Stimulated activated memory B cell treated with anti-CD40 and anti-IgM and Interleukin-4, amounts not matched to agents 10 μg/mL and 1 μg/mL and 100 μg/mL, for 72 hours (primary cell): ENCODE results near the gene PLXNB3.

Source experiments
- ATAC-seq: fragments of 150-1000 bp; cut with Tn5 transposase; 2 replicates; pipeline ENCODE4 v1.10.0; 2021
- H3K27ac Mint-ChIP-seq: one replicate; pipeline ENCODE4 v1.8.0; 2022; ENCODE audit warnings: mild to moderate bottlenecking, mixed read lengths
- H3K27me3 Mint-ChIP-seq: one replicate; pipeline ENCODE4 v1.8.0; 2022; ENCODE audit warnings: mixed read lengths
- H3K36me3 Mint-ChIP-seq: one replicate; pipeline ENCODE4 v1.8.0; 2022; ENCODE audit warnings: mixed read lengths
- H3K4me1 Mint-ChIP-seq: one replicate; pipeline ENCODE4 v1.8.0; 2022; ENCODE audit warnings: mixed read lengths
- H3K4me3 Mint-ChIP-seq: one replicate; pipeline ENCODE4 v1.8.0; 2022; ENCODE audit warnings: mild to moderate bottlenecking, moderate library complexity, mixed read lengths
- H3K9me3 Mint-ChIP-seq: one replicate; pipeline ENCODE4 v1.8.0; 2022; ENCODE audit warnings: mixed read lengths

PLXNB3 gene

GRCh38 chrX:153773218-153773611, 9.2 kb downstream of the PLXNB3 start:
- peaks cover 7% of the 10 kb centered on the region for H3K27me3 Mint-ChIP-seq
- H3K4me3 Mint-ChIP-seq, result no peak overlapping the region
- H3K36me3 Mint-ChIP-seq, result no peaks in the 10 kb centered on the region
- H3K27ac Mint-ChIP-seq, result no peak overlapping the region
- H3K4me1 Mint-ChIP-seq, result peaks cover 2% of the 10 kb centered on the region
- ATAC-seq, result no peak
- H3K9me3 Mint-ChIP-seq, result no peaks in the 10 kb centered on the region

- Mint-ChIP-seq H3K4me1 (no peaks in the 10 kb centered on the region), H3K27ac (no peak overlapping the region), H3K4me3 (no peak overlapping the region), H3K9me3 (no peaks in the 10 kb centered on the region), H3K27me3 (peaks cover 7% of the 10 kb centered on the region), H3K36me3 (no peaks in the 10 kb centered on the region)
- no peak for ATAC-seq
Measured at GRCh38 chrX:153773741-153774575, 9.9 kb downstream of the PLXNB3 start.

GRCh38 chrX:153774576-153775292, 10.7 kb downstream of the PLXNB3 start:
- no peaks in the 10 kb centered on the region for H3K36me3 Mint-ChIP-seq
- no peak for ATAC-seq
- H3K9me3 Mint-ChIP-seq, result no peaks in the 10 kb centered on the region
- peaks cover 12% of the 10 kb centered on the region for H3K27me3 Mint-ChIP-seq
- H3K27ac Mint-ChIP-seq, result no peak overlapping the region
- H3K4me1 Mint-ChIP-seq, result peaks cover 1% of the 10 kb centered on the region
- no peak overlapping the region for H3K4me3 Mint-ChIP-seq

GRCh38 chrX:153775293-153776119, 11.5 kb downstream of the PLXNB3 start:
- no peak overlapping the region for H3K27ac Mint-ChIP-seq
- no peak for ATAC-seq
- no peaks in the 10 kb centered on the region for H3K36me3 Mint-ChIP-seq
- no peak overlapping the region for H3K4me3 Mint-ChIP-seq
- H3K27me3 Mint-ChIP-seq, result peaks cover 13% of the 10 kb centered on the region
- H3K9me3 Mint-ChIP-seq, result no peaks in the 10 kb centered on the region
- H3K4me1 Mint-ChIP-seq, result peaks cover 9% of the 10 kb centered on the region

- no peak overlapping the region for H3K4me3 Mint-ChIP-seq
- H3K27me3 Mint-ChIP-seq, result peaks cover 15% of the 10 kb centered on the region
- no peak overlapping the region for H3K27ac Mint-ChIP-seq
- no peaks in the 10 kb centered on the region for H3K9me3 Mint-ChIP-seq
- peaks cover 9% of the 10 kb centered on the region for H3K4me1 Mint-ChIP-seq
- H3K36me3 Mint-ChIP-seq, result no peaks in the 10 kb centered on the region
- ATAC-seq, result no peak
Measured at GRCh38 chrX:153776120-153776599, 12.1 kb downstream of the PLXNB3 start.

- H3K27me3 Mint-ChIP-seq, result peaks cover 15% of the 10 kb centered on the region
- no peak overlapping the region for H3K4me3 Mint-ChIP-seq
- no peaks in the 10 kb centered on the region for H3K36me3 Mint-ChIP-seq
- ATAC-seq, result no peak
- no peaks in the 10 kb centered on the region for H3K9me3 Mint-ChIP-seq
- H3K4me1 Mint-ChIP-seq, result peaks cover 9% of the 10 kb centered on the region
- H3K27ac Mint-ChIP-seq, result no peak overlapping the region
Measured at GRCh38 chrX:153776611-153777045, 12.6 kb downstream of the PLXNB3 start.

GRCh38 chrX:153777261-153778090, 13.4 kb downstream of the PLXNB3 start:
- ATAC-seq, result no peak
- H3K27ac Mint-ChIP-seq, result no peak overlapping the region
- H3K4me1 Mint-ChIP-seq, result peaks cover 9% of the 10 kb centered on the region
- no peaks in the 10 kb centered on the region for H3K9me3 Mint-ChIP-seq
- H3K36me3 Mint-ChIP-seq, result no peaks in the 10 kb centered on the region
- no peak overlapping the region for H3K4me3 Mint-ChIP-seq
- peaks cover 15% of the 10 kb centered on the region for H3K27me3 Mint-ChIP-seq

GRCh38 chrX:153778181-153778580, 14.1 kb downstream of the PLXNB3 start:
- H3K36me3 Mint-ChIP-seq, result peaks cover 2% of the 10 kb centered on the region
- H3K27me3 Mint-ChIP-seq, result peaks cover 15% of the 10 kb centered on the region
- H3K27ac Mint-ChIP-seq, result no peak overlapping the region
- ATAC-seq, result no peak
- no peaks in the 10 kb centered on the region for H3K9me3 Mint-ChIP-seq
- H3K4me3 Mint-ChIP-seq, result no peak overlapping the region
- peaks cover 9% of the 10 kb centered on the region for H3K4me1 Mint-ChIP-seq

GRCh38 chrX:153778684-153779101, 14.6 kb downstream of the PLXNB3 start:
- peaks cover 15% of the 10 kb centered on the region for H3K27me3 Mint-ChIP-seq

GRCh38 chrX:153779891-153780677, 16.0 kb downstream of the PLXNB3 start:
- H3K27ac Mint-ChIP-seq, result peak overlapping the region; percentile 42
- no peaks in the 10 kb centered on the region for H3K9me3 Mint-ChIP-seq
- no peak overlapping the region for H3K4me3 Mint-ChIP-seq
- peaks cover 15% of the 10 kb centered on the region for H3K27me3 Mint-ChIP-seq
- ATAC-seq, result no peak
- peaks cover 9% of the 10 kb centered on the region for H3K4me1 Mint-ChIP-seq
- H3K36me3 Mint-ChIP-seq, result peaks cover 6% of the 10 kb centered on the region

More at GRCh38 chrX:153778684-153779101, 14.6 kb downstream of the PLXNB3 start:
- Mint-ChIP-seq H3K27ac (no peak overlapping the region), H3K4me1 (peaks cover 9% of the 10 kb centered on the region), H3K4me3 (no peak overlapping the region), H3K36me3 (peaks cover 6% of the 10 kb centered on the region), H3K9me3 (no peaks in the 10 kb centered on the region)
- ATAC-seq, result no peak

- peaks cover 9% of the 10 kb centered on the region for H3K4me1 Mint-ChIP-seq
- no peaks in the 10 kb centered on the region for H3K9me3 Mint-ChIP-seq
- H3K27ac Mint-ChIP-seq, result peak within 1 kb of the TSS; percentile 42
- H3K27me3 Mint-ChIP-seq, result peaks cover 15% of the 10 kb centered on the region
- peaks cover 11% of the 10 kb centered on the region for H3K36me3 Mint-ChIP-seq
- ATAC-seq, result no peak
- H3K4me3 Mint-ChIP-seq, result no peak within 1 kb of the TSS
Measured at GRCh38 chrX:153780678-153781427, 16.8 kb downstream of the PLXNB3 start, which contains the start of gene SRPK3. Gene SRPK3 (plus strand): TSS chrX:153781041. CDS start chrX:153781087, 46 bp downstream.

GRCh38 chrX:153781428-153782047, 17.5 kb downstream of the PLXNB3 start:
- Mint-ChIP-seq H3K4me3 (no peak overlapping the region), H3K4me1 (peaks cover 9% of the 10 kb centered on the region)
- no peak for ATAC-seq

GRCh38 chrX:153782313-153782712, 18.3 kb downstream of the PLXNB3 start:
- H3K27ac Mint-ChIP-seq, result no peak overlapping the region
- no peak for ATAC-seq
- H3K4me1 Mint-ChIP-seq, result peaks cover 9% of the 10 kb centered on the region
- no peaks in the 10 kb centered on the region for H3K9me3 Mint-ChIP-seq
- H3K4me3 Mint-ChIP-seq, result no peak overlapping the region
- peaks cover 15% of the 10 kb centered on the region for H3K27me3 Mint-ChIP-seq
- peaks cover 11% of the 10 kb centered on the region for H3K36me3 Mint-ChIP-seq

More at GRCh38 chrX:153781428-153782047, 17.5 kb downstream of the PLXNB3 start:
- Mint-ChIP-seq H3K36me3 (peaks cover 11% of the 10 kb centered on the region), H3K27me3 (peaks cover 15% of the 10 kb centered on the region), H3K27ac (no peak overlapping the region), H3K9me3 (no peaks in the 10 kb centered on the region)
